HG02759 (cell line): Measurements from ENCODE around the gene SYTL3.
"Not testable (repeated sequence)": the region's sequence is repeated elsewhere in the genome, so short reads cannot be mapped to it uniquely, and the experiment has no call there.

Experiments
- ATAC-seq: cut with Tn5 transposase; IDR thresholded peaks from one replicate; pipeline ENCODE4 v1.9.1; 2021; ENCODE audit warnings: mild to moderate bottlenecking, moderate library complexity; ENCODE audit not compliant: unreplicated experiment

The SYTL3 gene

DNA sequence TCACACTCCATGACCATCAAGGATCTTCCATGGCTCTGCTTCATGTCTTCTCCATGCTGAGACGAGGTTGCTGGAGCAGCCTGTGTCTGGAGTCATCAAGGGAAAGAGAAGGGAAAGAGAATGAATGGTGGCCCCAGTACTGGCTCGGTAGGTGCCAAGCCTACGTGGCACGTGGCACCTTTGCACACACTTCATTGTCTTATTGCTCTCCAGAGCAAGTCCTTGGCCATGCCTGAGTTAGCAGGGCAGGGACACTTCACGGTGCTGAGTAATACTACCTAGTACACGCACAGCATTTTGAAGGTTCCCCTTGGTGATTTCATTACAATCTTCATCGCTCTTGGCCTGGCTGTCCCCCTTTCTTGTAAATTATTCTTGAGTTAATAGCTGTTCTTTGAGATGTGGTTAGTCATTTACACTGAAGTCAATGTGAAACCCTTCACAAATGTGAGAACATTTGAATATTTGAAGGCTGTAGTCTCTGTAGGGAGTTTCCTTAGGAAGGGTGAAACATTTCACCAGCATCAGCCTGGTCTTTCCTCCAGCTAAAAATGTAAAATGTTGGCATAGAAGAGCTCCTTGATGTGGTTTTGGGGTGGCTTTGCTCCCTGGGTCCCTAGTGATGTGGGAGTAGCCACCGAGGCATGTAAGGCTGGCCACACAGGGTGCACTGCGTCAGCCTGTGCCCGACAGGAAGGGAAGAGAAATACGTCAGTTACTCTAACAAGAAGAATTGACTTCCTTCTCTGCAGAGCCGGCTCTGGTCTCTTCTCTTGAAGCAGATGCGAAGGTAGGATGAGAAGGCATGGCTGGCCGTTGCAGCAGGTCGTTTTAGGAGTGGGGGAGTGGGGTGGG is at the start of gene SYTL3:
SYTL3 (plus strand) TSS at position 766 of the 855 bp plus-strand sequence. CDS start 13,215 bp downstream, outside the sequence.
- peak; percentile 51 for ATAC-seq

- no peak for ATAC-seq
Measured at GRCh38 chr6:158603261-158604047, 46.4 kb upstream of the SYTL3 start.

GRCh38 chr6:158604048-158604406 is 45.8 kb upstream of the SYTL3 start:
- ATAC-seq: no peak

GRCh38 chr6:158605266-158605878 is 44.5 kb upstream of the SYTL3 start:
- no peak for ATAC-seq

DNA sequence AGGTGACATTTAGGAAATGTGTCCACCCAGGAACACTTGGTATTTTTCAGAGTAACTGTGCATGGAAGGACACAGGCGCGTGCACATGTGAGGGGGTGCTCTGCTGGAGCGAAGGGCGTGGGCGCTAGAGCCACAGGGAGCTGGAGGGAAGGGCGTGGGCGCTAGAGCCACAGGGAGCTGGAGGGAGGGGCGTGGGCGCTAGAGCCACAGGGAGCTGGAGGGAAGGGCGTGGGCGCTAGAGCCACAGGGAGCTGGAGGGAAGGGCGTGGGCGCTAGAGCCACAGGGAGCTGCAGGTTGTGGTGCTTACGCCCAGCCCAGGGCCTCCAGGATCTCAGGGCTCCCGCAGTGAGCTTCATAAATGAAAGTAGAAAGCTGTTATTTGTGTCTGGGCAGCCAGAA is 43.8 kb upstream of the SYTL3 start:
- not testable (repeated sequence) for ATAC-seq

DNA sequence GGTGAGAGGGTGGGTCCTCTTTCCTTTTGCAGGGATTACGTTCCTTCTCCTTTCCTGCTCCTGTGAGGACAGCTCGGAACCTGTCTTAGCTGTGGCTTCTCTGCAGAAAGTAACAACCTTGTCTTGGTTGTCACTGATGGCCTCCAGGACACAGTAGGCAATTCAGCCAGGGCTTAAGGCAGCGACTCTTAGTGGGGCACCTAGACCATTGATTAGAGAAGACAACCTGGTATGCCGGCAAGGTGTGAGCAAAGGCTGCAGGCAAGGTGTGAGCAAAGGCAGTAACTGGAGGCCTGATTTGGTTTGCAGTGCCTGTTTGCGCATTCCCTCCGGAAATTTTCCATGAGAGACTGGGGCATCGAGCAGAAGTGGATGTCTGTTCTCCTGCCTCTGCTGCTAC is 42.9 kb upstream of the SYTL3 start:
- no peak for ATAC-seq

DNA sequence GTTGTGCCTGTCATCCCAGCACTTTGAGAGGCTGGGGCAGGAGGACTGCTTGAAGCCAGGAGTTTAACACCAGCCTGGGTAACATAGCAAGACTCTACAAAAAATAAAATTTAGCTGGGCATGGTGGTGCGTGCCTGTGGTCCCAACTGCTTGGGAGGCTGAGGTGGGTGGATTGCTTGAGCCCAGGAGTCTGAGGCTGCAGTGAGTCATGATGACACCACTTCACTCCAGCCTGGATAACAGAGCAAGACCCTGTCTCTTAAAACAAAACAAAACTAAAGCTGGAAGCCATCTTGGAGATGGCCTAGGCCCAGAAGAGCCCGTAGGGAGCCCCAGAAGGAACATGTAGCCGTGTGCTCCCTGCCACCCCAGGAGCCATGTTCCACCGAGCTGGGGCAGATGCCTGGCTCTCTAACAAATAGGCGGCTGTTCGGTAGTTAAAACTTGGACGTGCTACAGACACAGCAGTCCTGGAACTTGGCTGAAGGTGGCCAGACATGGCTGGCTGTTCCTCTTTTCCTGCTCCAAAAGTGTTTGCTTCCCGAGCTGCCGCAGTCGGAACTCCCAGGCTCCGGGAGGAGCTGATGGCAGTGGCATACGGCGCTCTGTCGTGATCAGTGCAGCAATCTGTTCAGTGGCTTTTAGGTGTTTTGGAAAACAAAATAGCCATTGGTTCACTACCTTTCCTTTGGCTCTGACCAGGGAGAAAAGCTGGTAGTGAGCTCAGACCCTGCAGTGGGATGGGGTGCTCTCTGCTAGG is 42.3 kb upstream of the SYTL3 start:
- ATAC-seq: no peak

DNA sequence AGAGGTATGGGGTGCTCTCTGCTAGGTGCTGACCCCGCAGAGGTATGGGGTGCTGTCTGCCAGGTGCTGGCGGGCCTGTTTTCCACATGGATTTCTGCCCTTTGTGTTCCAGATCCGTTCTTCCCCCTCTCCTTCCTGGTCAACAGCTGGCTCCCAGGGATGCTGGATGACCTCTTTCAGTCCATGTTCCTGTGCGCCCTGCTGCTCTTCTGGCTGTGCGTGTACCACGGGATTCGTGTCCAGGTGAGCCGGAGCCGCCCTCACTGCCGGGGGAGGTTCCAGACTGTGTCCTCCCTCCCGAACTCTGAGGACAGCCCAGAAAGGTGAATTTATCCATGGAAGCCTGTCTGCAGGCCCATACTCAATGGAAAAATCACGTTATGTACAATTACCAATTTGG is 41.6 kb upstream of the SYTL3 start:
- no peak for ATAC-seq

DNA sequence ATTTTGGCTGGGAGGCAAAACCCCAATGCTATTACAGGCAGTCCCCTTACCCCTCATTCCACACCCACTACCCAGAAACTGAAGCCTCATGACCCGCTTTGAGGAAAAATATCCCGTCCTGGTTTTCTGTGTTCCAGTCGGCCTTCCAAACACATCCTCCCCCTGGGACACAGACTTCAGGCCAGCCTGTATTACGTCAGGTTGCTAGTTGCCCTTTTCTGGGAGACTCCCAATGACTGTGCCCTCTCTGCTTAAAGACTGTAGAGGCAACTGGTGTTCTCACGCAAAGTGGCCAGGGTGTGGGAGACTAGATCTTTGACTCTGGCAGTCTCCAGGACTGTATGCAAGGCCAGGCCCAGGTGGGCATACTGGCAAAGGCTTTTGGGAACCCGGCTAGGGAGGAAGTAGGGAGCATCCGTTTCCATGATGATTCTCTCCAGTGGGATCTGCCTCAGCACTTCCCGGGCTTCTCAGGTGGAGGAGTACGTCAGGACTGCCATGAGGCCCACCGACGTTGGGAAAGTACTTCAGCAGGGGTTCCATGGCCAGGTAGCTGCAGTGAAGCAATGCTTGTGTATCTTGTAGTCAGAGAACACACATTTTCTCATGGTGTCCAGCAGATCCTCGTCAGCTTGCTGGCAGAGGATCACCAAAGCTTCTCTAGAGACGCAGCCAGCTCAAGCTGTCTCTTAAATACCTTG is 40.2 kb upstream of the SYTL3 start:
- no peak for ATAC-seq

DNA sequence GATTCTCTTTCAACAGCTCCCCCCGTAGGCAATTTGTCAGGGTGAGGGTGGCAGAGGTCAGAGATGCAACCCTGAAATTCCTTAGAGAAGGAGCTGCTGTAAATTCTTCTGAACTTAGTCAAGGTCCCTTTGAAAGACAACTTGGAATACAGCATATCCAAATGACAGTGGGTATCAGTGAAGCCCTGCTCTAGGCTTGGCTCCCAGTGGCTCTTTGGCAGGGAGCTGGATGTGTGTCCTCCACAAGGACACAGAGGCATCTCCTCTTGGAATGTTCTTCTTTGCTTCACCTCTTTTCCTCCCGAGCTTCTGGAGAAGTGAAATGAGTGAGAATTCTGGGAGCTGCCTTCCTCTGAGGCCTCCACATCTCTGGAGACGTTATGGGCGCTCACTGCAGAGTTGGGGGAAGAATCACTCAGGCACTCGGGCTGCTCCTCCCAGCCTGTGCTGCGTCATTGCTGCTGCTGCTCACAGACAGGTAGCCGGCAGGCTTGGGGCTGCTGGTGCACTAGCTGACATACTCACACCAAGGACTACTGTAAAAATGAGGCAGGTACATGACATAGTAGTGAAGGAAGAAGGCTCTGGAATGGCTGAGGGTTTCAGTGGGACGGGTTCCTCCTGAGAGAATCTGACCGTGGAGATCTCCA is 39.4 kb upstream of the SYTL3 start:
- no peak for ATAC-seq

DNA sequence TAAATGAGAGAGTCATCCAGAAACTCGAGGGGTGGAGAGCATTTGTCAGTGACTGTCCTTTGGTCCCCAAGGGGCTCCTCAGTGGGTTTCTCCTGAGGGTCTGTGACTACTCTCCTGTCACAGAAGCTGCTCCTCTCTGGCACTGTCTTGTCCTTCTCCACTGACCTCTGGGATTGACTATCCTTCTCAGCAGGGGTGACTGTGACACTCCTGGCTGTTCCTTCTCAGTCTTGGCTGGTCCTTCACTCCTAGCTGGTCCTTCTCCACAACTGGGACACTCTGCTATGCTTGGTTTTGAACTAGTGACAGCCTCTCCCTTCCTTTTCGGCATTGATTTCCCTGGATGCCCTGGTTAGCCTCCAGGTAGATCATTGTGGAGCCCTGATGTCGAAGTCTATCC is 38.8 kb upstream of the SYTL3 start:
- no peak for ATAC-seq

DNA sequence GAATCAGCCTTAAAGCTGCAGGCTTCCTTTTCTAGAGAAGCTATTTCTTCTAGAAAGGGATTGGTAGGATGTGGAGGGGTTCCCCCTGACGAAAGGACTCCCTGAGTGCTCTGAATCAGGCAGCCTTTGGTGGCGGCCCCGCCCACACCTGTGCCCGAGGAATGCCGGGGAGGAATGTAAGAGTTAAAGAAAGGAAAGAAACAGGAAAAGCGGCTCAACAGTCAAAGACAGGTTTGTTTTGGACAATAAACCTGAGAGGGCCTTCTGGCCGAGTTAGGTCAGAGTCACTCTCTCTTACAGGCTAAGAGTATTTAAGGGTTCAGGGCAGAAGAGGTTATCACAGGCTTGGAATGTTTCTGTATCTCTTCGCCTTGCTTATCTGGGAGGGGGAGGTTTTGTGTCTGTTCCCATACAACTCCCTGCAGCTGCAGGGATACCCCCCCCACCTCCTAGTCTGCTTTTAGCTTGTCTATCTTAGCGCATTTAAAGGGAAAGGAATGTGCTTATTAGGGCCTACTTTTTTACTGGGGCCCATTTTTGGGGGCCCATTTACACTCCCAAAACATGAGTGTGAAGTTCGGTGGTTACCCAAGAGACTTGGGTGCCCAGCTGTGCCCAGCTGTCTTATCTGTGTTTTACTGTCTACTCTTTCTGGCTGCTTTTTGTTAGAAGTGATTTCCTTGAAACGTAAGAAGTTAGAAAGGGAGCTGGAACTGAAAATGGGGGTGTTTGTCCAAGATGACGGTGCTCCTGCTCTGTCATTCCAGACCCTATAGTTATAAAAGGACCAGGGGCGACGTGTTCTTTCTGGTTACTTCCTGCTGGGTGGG is 38.1 kb upstream of the SYTL3 start:
- no peak for ATAC-seq

DNA sequence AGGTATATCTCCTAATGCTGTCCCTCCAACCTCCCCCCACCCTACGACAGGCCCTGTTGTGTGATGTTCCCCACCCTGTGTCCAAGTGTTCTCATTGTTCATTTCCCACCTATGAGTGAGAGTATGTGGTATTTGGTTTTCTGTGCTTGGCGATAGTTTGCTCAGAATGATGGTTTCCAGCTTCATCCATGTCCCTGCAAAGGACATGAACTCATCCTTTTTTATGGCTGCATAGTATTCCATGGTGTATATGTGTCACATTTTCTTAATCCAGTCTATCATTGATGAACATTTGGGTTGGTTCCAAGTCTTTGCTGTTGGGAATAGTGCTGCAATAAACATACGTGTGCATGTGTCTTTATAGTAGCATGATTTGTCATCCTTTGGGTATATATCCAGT is 35.2 kb upstream of the SYTL3 start:
- not testable (repeated sequence) for ATAC-seq

- not testable (repeated sequence) for ATAC-seq
Measured at GRCh38 chr6:158618289-158618688, 31.6 kb upstream of the SYTL3 start.

GRCh38 chr6:158619922-158620801 is 29.7 kb upstream of the SYTL3 start:
- no peak for ATAC-seq

- ATAC-seq: no peak
Measured at GRCh38 chr6:158620963-158621693, 28.7 kb upstream of the SYTL3 start.
